Neural cell (in vitro differentiated cells): Measurements from ENCODE around the gene GNAI1. TPM values are rescaled to one million over a fixed set of nuclear protein-coding genes. Genes with fewer than 3 reads are reported as not detected.

Experiments used
- H2AFZ ChIP-seq: fragments of 200-600, 300-800 bp; sonication (generic), shearing (Covaris generic); 2 replicates; pipeline ENCODE4 v1.6.0; 2014; ENCODE audit warnings: low read depth, mild to moderate bottlenecking, antibody characterized with exemption, low read length, moderate library complexity
- H3F3A ChIP-seq: fragments of 200-600 bp; shearing (Covaris generic); 2 replicates; pipeline ENCODE4 v1.6.1; 2016; ENCODE audit warnings: mild to moderate bottlenecking, moderate library complexity, mixed read lengths, antibody characterized with exemption, low read length; ENCODE audit not compliant: insufficient read depth, poor library complexity, severe bottlenecking
- H3K27ac ChIP-seq: fragments of 200-600, 300-800 bp; sonication (generic), shearing (Covaris generic); 2 replicates; pipeline ENCODE4 v1.5.1; 2014; ENCODE audit warnings: mild to moderate bottlenecking, low read length, moderate library complexity
- H3K27me3 ChIP-seq: fragments of 300-800, 200-600 bp; sonication (generic), shearing (Covaris generic); 2 replicates; pipeline ENCODE4 v1.6.0; 2014; ENCODE audit warnings: mild to moderate bottlenecking, low read depth, low read length, moderate library complexity; ENCODE audit not compliant: insufficient read depth
- H3K36me3 ChIP-seq: fragments of 300-800, 200-600 bp; sonication (generic), shearing (Covaris generic); 2 replicates; pipeline ENCODE4 v1.5.1; 2014; ENCODE audit warnings: mild to moderate bottlenecking, antibody characterized with exemption, low read length, moderate library complexity; ENCODE audit not compliant: insufficient read depth
- H3K4me2 ChIP-seq: fragments of 300-800, 200-600 bp; sonication (generic), shearing (Covaris generic); 2 replicates; pipeline ENCODE4 v1.6.0; 2014; ENCODE audit warnings: mild to moderate bottlenecking, low read length
- H3K4me3 ChIP-seq: fragments of 300-800, 200-600 bp; sonication (generic), shearing (Covaris generic); 2 replicates; pipeline ENCODE4 v1.5.1; 2014; ENCODE audit warnings: mild to moderate bottlenecking, low read length, moderate library complexity
- H3K79me2 ChIP-seq: fragments of 200-600 bp; shearing (Covaris generic); replicated peaks from 2 replicates; pipeline ENCODE4 v1.6.0; 2014; ENCODE audit warnings: mild to moderate bottlenecking, low read length, moderate library complexity; ENCODE audit not compliant: insufficient read depth
- H3K9ac ChIP-seq: fragments of 300-800, 200-600 bp; sonication (generic), shearing (Covaris generic); 2 replicates; pipeline ENCODE4 v1.6.1; 2016; ENCODE audit warnings: mild to moderate bottlenecking, low read length, mixed read lengths
- H3K9me2 ChIP-seq: fragments of 200-600 bp; shearing (Covaris generic); 2 replicates; pipeline ENCODE4 v1.6.1; 2016; ENCODE audit warnings: mild to moderate bottlenecking, low read length, mixed read lengths; ENCODE audit not compliant: insufficient read depth
- H3K9me3 ChIP-seq: fragments of 200-600, 300-800 bp; sonication (generic), shearing (Covaris generic); 2 replicates; pipeline ENCODE4 v1.6.1; 2016; ENCODE audit warnings: mild to moderate bottlenecking, mixed run types, low read length, moderate library complexity, mixed read lengths
- H4K20me1 ChIP-seq: fragments of 200-600 bp; shearing (Covaris generic); 2 replicates; pipeline ENCODE4 v1.6.1; 2016; ENCODE audit warnings: mild to moderate bottlenecking, mixed run types; ENCODE audit not compliant: insufficient read depth
- EP300 ChIP-seq: fragments of 450-650 bp; conservative IDR thresholded peaks from 2 replicates; pipeline ENCODE4 v1.6.1; 2014; ENCODE audit warnings: antibody characterized with exemption, mild to moderate bottlenecking, moderate library complexity; ENCODE audit not compliant: poor library complexity, severe bottlenecking
- EZH2 ChIP-seq: fragments of 200-600, 300-800 bp; shearing (Covaris generic), sonication (generic); IDR thresholded peaks from 2 replicates; pipeline ENCODE4 v1.6.1; 2014; ENCODE audit warnings: antibody characterized with exemption, low read length, borderline replicate concordance, mild to moderate bottlenecking; ENCODE audit not compliant: insufficient read depth, poor library complexity, severe bottlenecking
- MXI1 ChIP-seq: fragments of 450-650 bp; conservative IDR thresholded peaks from 2 replicates; pipeline ENCODE4 v1.6.1; 2014; ENCODE audit warnings: antibody characterized with exemption, mild to moderate bottlenecking; ENCODE audit not compliant: poor library complexity, severe bottlenecking
- POLR2AphosphoS5 ChIP-seq: IDR thresholded peaks from 2 replicates; pipeline ENCODE4 v1.6.1; 2012
- RAD21 ChIP-seq: fragments of 450-650 bp; conservative IDR thresholded peaks from 2 replicates; pipeline ENCODE4 v1.6.1; 2014; ENCODE audit warnings: antibody characterized with exemption, mild to moderate bottlenecking, moderate library complexity
- SMC3 ChIP-seq: fragments of 450-650 bp; conservative IDR thresholded peaks from 2 replicates; pipeline ENCODE4 v1.6.1; 2014; ENCODE audit warnings: antibody characterized with exemption, mild to moderate bottlenecking, moderate library complexity; ENCODE audit not compliant: poor library complexity
- TAF1 ChIP-seq: IDR thresholded peaks from 2 replicates; pipeline ENCODE4 v1.6.1; 2012; ENCODE audit warnings: low read depth
- polyA plus RNA-seq: library from polyadenylated mRNA; depleted of rRNA; stranded (reverse); fragments of >200 nt; gene quantifications from 2 replicates; pipeline ENCODE4 v1.2.3, GENCODE V29; 2014
- TF ChIP-seq, protein P1 (sequence below): IDR thresholded peaks from 2 replicates; pipeline ENCODE4 v1.6.1; 2012; ENCODE audit warnings: borderline replicate concordance
- TF ChIP-seq, protein P2 (sequence below): fragments of 450-650 bp; IDR thresholded peaks from 2 replicates; pipeline ENCODE4 v1.5.1; 2014; ENCODE audit warnings: antibody characterized with exemption, mild to moderate bottlenecking, moderate library complexity; ENCODE audit not compliant: poor library complexity, severe bottlenecking

The GNAI1 gene
- polyA plus RNA-seq, 1 donor from 2014 or later = 69.3 TPM

DNA sequence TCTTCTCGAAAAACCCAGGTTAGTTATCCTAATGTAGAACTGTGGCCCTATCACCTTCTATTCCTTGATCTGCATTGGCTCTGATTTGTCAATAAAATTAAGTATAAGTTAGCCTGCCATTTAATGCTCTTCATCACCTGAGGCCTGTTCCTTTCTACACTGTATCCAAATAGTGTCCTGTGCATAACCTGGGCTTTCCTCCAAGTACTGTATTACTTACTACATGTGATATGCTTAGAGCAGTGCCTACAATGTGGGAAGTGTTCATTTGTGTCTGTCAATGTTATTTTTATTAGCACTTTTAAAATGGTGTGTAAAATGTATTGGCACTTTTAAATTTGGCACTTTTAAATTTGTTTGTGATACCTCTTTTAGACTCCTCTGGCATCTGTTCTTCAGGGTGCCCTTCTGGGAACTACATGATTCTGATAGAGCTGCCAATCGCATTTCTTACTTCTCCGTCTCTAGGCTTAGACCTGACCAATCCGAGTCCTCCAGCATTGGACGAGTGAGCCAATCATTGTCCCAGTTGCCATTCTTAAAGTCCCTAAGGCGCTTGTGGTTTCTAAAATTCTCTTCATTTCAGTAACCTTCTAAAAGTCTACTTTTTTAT lies 85.5 kb downstream of the GNAI1 start:
- no peaks in the 10 kb centered on the region for H3K9me2 ChIP-seq
- H3K9me3 ChIP-seq = no peaks in the 10 kb centered on the region
- no peaks in the 10 kb centered on the region for H3K79me2 ChIP-seq
- H2AFZ ChIP-seq = no peak overlapping the region
- no peaks in the 10 kb centered on the region for H3K36me3 ChIP-seq
- no peaks in the 10 kb centered on the region for H4K20me1 ChIP-seq
- no peaks in the 10 kb centered on the region for H3K27me3 ChIP-seq
- H3F3A ChIP-seq = no peaks in the 10 kb centered on the region
- TF ChIP-seq SMC3 (no peak), RAD21 (no peak), MXI1 (no peak), EZH2 (no peak), POLR2AphosphoS5 (no peak), TAF1 (no peak), EP300 (no peak)
- TF ChIP-seq, protein P1, sequence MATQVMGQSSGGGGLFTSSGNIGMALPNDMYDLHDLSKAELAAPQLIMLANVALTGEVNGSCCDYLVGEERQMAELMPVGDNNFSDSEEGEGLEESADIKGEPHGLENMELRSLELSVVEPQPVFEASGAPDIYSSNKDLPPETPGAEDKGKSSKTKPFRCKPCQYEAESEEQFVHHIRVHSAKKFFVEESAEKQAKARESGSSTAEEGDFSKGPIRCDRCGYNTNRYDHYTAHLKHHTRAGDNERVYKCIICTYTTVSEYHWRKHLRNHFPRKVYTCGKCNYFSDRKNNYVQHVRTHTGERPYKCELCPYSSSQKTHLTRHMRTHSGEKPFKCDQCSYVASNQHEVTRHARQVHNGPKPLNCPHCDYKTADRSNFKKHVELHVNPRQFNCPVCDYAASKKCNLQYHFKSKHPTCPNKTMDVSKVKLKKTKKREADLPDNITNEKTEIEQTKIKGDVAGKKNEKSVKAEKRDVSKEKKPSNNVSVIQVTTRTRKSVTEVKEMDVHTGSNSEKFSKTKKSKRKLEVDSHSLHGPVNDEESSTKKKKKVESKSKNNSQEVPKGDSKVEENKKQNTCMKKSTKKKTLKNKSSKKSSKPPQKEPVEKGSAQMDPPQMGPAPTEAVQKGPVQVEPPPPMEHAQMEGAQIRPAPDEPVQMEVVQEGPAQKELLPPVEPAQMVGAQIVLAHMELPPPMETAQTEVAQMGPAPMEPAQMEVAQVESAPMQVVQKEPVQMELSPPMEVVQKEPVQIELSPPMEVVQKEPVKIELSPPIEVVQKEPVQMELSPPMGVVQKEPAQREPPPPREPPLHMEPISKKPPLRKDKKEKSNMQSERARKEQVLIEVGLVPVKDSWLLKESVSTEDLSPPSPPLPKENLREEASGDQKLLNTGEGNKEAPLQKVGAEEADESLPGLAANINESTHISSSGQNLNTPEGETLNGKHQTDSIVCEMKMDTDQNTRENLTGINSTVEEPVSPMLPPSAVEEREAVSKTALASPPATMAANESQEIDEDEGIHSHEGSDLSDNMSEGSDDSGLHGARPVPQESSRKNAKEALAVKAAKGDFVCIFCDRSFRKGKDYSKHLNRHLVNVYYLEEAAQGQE = no peak
- TF ChIP-seq, protein P2, sequence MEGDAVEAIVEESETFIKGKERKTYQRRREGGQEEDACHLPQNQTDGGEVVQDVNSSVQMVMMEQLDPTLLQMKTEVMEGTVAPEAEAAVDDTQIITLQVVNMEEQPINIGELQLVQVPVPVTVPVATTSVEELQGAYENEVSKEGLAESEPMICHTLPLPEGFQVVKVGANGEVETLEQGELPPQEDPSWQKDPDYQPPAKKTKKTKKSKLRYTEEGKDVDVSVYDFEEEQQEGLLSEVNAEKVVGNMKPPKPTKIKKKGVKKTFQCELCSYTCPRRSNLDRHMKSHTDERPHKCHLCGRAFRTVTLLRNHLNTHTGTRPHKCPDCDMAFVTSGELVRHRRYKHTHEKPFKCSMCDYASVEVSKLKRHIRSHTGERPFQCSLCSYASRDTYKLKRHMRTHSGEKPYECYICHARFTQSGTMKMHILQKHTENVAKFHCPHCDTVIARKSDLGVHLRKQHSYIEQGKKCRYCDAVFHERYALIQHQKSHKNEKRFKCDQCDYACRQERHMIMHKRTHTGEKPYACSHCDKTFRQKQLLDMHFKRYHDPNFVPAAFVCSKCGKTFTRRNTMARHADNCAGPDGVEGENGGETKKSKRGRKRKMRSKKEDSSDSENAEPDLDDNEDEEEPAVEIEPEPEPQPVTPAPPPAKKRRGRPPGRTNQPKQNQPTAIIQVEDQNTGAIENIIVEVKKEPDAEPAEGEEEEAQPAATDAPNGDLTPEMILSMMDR = no peak
- no peak overlapping the region for H3K9ac ChIP-seq
- no peak overlapping the region for H3K4me2 ChIP-seq
- no peak overlapping the region for H3K27ac ChIP-seq
- no peak overlapping the region for H3K4me3 ChIP-seq

DNA sequence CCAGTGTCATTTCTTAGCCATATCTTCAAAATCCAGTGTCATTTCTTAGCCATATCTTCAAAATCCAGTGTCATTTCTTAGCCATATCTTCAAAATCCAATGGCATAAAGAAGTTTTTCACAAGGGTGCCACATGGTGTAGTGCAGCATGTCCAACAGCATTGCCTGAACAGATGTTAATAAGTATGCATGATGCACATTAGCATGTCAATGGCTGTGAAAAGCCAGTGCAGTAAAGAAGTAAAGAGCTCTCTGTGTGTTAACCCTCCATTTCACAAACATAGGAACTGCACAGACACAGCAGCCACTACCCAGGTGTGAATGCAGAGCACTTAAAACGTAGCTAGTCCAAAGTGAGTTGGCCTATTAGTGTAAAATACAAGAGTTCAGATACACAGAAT lies 89.8 kb downstream of the GNAI1 start:
- Histone ChIP-seq H3K9me3 (no peaks in the 10 kb centered on the region), H3K4me2 (no peak overlapping the region), H2AFZ (no peak overlapping the region), H3K4me3 (no peak overlapping the region), H3K27ac (no peak overlapping the region), H3K27me3 (no peaks in the 10 kb centered on the region), H3K9ac (no peak overlapping the region), H3K79me2 (no peaks in the 10 kb centered on the region), H3K9me2 (no peaks in the 10 kb centered on the region), H4K20me1 (no peaks in the 10 kb centered on the region), H3K36me3 (no peaks in the 10 kb centered on the region), H3F3A (no peaks in the 10 kb centered on the region)
- TF ChIP-seq SMC3 = no peak
- no peak for TF ChIP-seq RAD21
- TF ChIP-seq, protein P2 = no peak
- no peak for TF ChIP-seq EP300
- no peak for TF ChIP-seq POLR2AphosphoS5
- TF ChIP-seq, protein P1 = no peak
- no peak for TF ChIP-seq TAF1
- TF ChIP-seq MXI1 = no peak
- no peak for TF ChIP-seq EZH2
